B cell (primary cell): ENCODE measurements around the gene FBF1.

Experiments used
- EZH2 ChIP-seq: IDR thresholded peaks from 2 replicates; pipeline ENCODE4 v1.6.1; 2012; ENCODE audit warnings: borderline replicate concordance, low read depth, mild to moderate bottlenecking, moderate library complexity, low read length; ENCODE audit not compliant: insufficient read depth, poor library complexity, severe bottlenecking
- TF ChIP-seq, protein P1 (sequence below): fragments of 200-600 bp; IDR thresholded peaks from one replicate; pipeline ENCODE4 v1.8.0; 2022; ENCODE audit warnings: antibody characterized with exemption, mild to moderate bottlenecking

DNA sequence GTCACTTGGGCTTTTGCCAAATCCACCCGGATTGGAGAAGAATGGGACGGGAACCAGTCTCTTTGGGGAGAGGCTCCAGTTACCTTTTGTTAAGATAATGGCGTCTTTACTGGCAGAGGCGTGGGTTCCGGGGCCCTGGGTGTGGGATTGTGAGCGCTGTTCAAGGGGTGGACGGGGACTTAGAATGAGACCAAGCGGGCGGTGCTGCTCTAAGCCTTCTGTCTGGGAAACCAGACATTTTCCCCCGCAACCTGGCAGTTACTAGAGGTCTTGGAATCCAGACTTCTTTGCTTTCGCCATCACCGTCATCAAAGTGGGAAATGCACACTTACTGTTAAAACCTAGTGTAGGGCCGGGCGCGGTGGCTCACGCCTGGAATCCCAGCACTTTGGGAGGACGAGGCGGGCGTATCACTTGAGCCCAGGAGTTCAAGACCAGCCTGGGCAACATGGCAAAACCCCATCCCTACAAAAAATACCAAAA is 38.9 kb upstream of the FBF1 start:
- no peak for TF ChIP-seq EZH2
- TF ChIP-seq, protein P1, sequence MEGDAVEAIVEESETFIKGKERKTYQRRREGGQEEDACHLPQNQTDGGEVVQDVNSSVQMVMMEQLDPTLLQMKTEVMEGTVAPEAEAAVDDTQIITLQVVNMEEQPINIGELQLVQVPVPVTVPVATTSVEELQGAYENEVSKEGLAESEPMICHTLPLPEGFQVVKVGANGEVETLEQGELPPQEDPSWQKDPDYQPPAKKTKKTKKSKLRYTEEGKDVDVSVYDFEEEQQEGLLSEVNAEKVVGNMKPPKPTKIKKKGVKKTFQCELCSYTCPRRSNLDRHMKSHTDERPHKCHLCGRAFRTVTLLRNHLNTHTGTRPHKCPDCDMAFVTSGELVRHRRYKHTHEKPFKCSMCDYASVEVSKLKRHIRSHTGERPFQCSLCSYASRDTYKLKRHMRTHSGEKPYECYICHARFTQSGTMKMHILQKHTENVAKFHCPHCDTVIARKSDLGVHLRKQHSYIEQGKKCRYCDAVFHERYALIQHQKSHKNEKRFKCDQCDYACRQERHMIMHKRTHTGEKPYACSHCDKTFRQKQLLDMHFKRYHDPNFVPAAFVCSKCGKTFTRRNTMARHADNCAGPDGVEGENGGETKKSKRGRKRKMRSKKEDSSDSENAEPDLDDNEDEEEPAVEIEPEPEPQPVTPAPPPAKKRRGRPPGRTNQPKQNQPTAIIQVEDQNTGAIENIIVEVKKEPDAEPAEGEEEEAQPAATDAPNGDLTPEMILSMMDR: no peak
